Activated T-helper 17 cell treated with anti-CD3 and anti-CD28 coated beads, Interleukin-2, amount 50 U/mL, for 72 hours (primary cell): Measurements from ENCODE around the gene EGLN3. TPM values are rescaled to one million over a fixed set of nuclear protein-coding genes. Genes with fewer than 3 reads are reported as not detected.
A peak's percentile ranks its signal among the peaks of the same experiment; 100 is the strongest.

Experiments used
- ATAC-seq: fragments of 150-1000 bp; cut with Tn5 transposase; replicated peaks from 2 replicates; pipeline ENCODE4 v1.10.0; 2021; ENCODE audit warnings: mild to moderate bottlenecking, moderate library complexity
- H3K27ac Mint-ChIP-seq: one replicate; pipeline ENCODE4 v1.8.0; 2022; ENCODE audit warnings: mixed read lengths
- H3K27me3 Mint-ChIP-seq: one replicate; pipeline ENCODE4 v1.8.0; 2022; ENCODE audit warnings: mixed read lengths
- H3K36me3 Mint-ChIP-seq: one replicate; pipeline ENCODE4 v1.8.0; 2022; ENCODE audit warnings: low read depth, mild to moderate bottlenecking, mixed read lengths
- H3K4me1 Mint-ChIP-seq: one replicate; pipeline ENCODE4 v1.8.0; 2022; ENCODE audit warnings: mixed read lengths
- H3K4me3 Mint-ChIP-seq: one replicate; pipeline ENCODE4 v1.8.0; 2022; ENCODE audit warnings: mild to moderate bottlenecking, mixed read lengths
- H3K9me3 Mint-ChIP-seq: one replicate; pipeline ENCODE4 v1.8.0; 2022; ENCODE audit warnings: mixed read lengths
- total RNA-seq, 2 donors: library from RNA; stranded (reverse); gene quantifications; one replicate each; pipeline ENCODE4 v1.2.3, GENCODE V29; 2022

EGLN3 gene
- total RNA-seq, 2 donors from 2014 or later = 22.7 to 61.4 TPM

GRCh38 chr14:33922125-33922524 lies 28.7 kb downstream of the EGLN3 start:
- ATAC-seq = peak; percentile 89
- no peak overlapping the region for H3K4me3 Mint-ChIP-seq
- peak overlapping the region; percentile 18 for H3K27ac Mint-ChIP-seq
- H3K9me3 Mint-ChIP-seq = no peaks in the 10 kb centered on the region
- peaks cover 5% of the 10 kb centered on the region for H3K4me1 Mint-ChIP-seq
- peaks cover 26% of the 10 kb centered on the region for H3K36me3 Mint-ChIP-seq
- H3K27me3 Mint-ChIP-seq = no peaks in the 10 kb centered on the region

DNA sequence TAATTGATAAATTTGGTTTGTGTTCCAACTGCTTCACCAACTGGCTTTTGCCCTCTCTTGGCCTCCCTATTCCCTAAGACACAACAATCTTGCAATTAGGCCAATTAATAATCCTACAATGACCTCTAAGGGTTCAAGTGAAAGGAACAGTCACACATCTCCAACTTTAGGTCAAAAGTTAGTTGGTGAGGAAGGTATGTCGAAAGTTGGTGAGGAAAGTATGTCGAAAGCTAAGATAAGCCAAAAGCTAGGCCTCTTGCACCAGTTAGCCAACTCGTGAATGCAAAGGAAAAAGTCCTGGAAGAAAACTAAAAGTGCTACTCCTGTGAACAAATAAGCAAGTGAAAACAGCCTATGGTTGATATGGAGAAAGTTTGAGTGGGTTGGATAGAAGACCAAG lies 32.6 kb downstream of the EGLN3 start:
- ATAC-seq = no peak
- no peak overlapping the region for H3K4me3 Mint-ChIP-seq
- peaks cover 5% of the 10 kb centered on the region for H3K4me1 Mint-ChIP-seq

GRCh38 chr14:33917661-33918060 lies 33.2 kb downstream of the EGLN3 start:
- H3K27ac Mint-ChIP-seq = no peak overlapping the region
- ATAC-seq = peak; percentile 31
- no peaks in the 10 kb centered on the region for H3K27me3 Mint-ChIP-seq
- H3K4me1 Mint-ChIP-seq = peaks cover 5% of the 10 kb centered on the region
- H3K4me3 Mint-ChIP-seq = no peak overlapping the region
- H3K36me3 Mint-ChIP-seq = peaks cover 6% of the 10 kb centered on the region
- H3K9me3 Mint-ChIP-seq = no peaks in the 10 kb centered on the region

More for the DNA sequence above, 32.6 kb downstream of the EGLN3 start:
- Mint-ChIP-seq H3K27ac (no peak overlapping the region), H3K9me3 (no peaks in the 10 kb centered on the region), H3K36me3 (peaks cover 6% of the 10 kb centered on the region), H3K27me3 (no peaks in the 10 kb centered on the region)

- no peak for ATAC-seq
- H3K4me1 Mint-ChIP-seq = no peaks in the 10 kb centered on the region
- H3K4me3 Mint-ChIP-seq = no peak overlapping the region
- H3K27me3 Mint-ChIP-seq = no peaks in the 10 kb centered on the region
- H3K27ac Mint-ChIP-seq = peak overlapping the region; percentile 34
- peaks cover 2% of the 10 kb centered on the region for H3K36me3 Mint-ChIP-seq
- no peaks in the 10 kb centered on the region for H3K9me3 Mint-ChIP-seq
Observed at GRCh38 chr14:33916663-33917565, 34.0 kb downstream of the EGLN3 start.

DNA sequence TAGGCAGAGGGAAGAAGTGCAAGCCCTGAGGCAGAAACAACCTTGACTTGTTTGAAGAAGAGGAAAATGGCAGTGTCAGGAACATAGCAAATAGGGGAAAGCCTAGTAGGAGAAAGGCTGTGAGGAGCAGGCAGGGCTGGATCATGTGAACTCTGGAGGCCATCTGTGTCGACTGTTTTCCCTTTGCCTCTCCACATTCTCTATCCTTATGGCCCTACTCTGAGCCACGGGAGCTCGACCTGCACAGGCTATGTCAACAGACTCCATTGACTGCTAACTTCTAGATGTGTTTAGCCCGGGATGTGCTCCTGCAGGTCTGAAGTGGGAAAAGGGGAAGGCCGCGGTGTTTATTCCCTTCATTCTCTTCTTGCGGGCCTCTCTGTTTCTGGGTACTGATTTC lies 35.2 kb downstream of the EGLN3 start:
- no peaks in the 10 kb centered on the region for H3K4me1 Mint-ChIP-seq
- ATAC-seq = no peak
- H3K27ac Mint-ChIP-seq = no peak overlapping the region
- H3K27me3 Mint-ChIP-seq = no peaks in the 10 kb centered on the region
- no peaks in the 10 kb centered on the region for H3K9me3 Mint-ChIP-seq
- no peaks in the 10 kb centered on the region for H3K36me3 Mint-ChIP-seq
- H3K4me3 Mint-ChIP-seq = no peak overlapping the region

GRCh38 chr14:33914676-33915516 lies 36.0 kb downstream of the EGLN3 start:
- no peak overlapping the region for H3K4me3 Mint-ChIP-seq
- H3K27me3 Mint-ChIP-seq = no peaks in the 10 kb centered on the region
- H3K36me3 Mint-ChIP-seq = no peaks in the 10 kb centered on the region
- H3K9me3 Mint-ChIP-seq = no peaks in the 10 kb centered on the region
- peak; percentile 52 for ATAC-seq
- no peaks in the 10 kb centered on the region for H3K4me1 Mint-ChIP-seq
- H3K27ac Mint-ChIP-seq = no peak overlapping the region

GRCh38 chr14:33911046-33911445 lies 39.8 kb downstream of the EGLN3 start:
- no peak overlapping the region for H3K4me3 Mint-ChIP-seq
- H3K27ac Mint-ChIP-seq = no peak overlapping the region
- ATAC-seq = no peak
- H3K4me1 Mint-ChIP-seq = no peaks in the 10 kb centered on the region
- no peaks in the 10 kb centered on the region for H3K36me3 Mint-ChIP-seq
- no peaks in the 10 kb centered on the region for H3K27me3 Mint-ChIP-seq
- no peaks in the 10 kb centered on the region for H3K9me3 Mint-ChIP-seq

- H3K4me1 Mint-ChIP-seq = no peaks in the 10 kb centered on the region
- no peak overlapping the region for H3K4me3 Mint-ChIP-seq
- no peaks in the 10 kb centered on the region for H3K36me3 Mint-ChIP-seq
- no peaks in the 10 kb centered on the region for H3K27me3 Mint-ChIP-seq
- no peak for ATAC-seq
- no peak overlapping the region for H3K27ac Mint-ChIP-seq
- H3K9me3 Mint-ChIP-seq = no peaks in the 10 kb centered on the region
Observed at GRCh38 chr14:33910435-33910834, 40.4 kb downstream of the EGLN3 start.

- no peak for ATAC-seq
- Mint-ChIP-seq H3K27me3 (no peaks in the 10 kb centered on the region), H3K36me3 (no peaks in the 10 kb centered on the region), H3K9me3 (no peaks in the 10 kb centered on the region), H3K4me3 (no peak overlapping the region), H3K27ac (no peak overlapping the region), H3K4me1 (no peaks in the 10 kb centered on the region)
Observed at GRCh38 chr14:33909380-33910084, 41.3 kb downstream of the EGLN3 start.

- Mint-ChIP-seq H3K27me3 (no peaks in the 10 kb centered on the region), H3K9me3 (no peaks in the 10 kb centered on the region), H3K4me3 (no peak overlapping the region), H3K27ac (no peak overlapping the region), H3K36me3 (no peaks in the 10 kb centered on the region), H3K4me1 (no peaks in the 10 kb centered on the region)
- ATAC-seq = no peak
Observed at GRCh38 chr14:33908540-33909223, 42.2 kb downstream of the EGLN3 start.

DNA sequence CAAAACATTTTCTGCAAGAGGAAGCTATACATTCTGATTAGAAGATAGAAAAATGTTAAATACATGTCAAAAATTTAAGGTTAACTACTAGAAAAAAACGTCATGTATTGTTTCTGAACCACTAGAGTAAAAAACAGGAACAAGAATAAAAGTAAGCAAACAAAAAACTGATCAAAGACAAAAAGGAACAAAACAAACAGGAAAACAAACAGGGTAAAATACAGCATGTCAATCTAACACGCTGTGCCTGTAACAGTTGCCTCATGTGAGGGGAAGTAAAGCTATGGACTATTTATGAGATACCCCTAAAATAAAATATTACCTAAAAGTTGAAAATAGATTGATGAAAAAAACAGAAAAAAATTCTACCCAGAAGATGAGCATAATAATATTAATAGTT lies 43.9 kb downstream of the EGLN3 start:
- Mint-ChIP-seq H3K27ac (no peak overlapping the region), H3K9me3 (no peaks in the 10 kb centered on the region), H3K4me3 (no peak overlapping the region), H3K4me1 (no peaks in the 10 kb centered on the region), H3K36me3 (no peaks in the 10 kb centered on the region), H3K27me3 (no peaks in the 10 kb centered on the region)
- ATAC-seq = no peak

DNA sequence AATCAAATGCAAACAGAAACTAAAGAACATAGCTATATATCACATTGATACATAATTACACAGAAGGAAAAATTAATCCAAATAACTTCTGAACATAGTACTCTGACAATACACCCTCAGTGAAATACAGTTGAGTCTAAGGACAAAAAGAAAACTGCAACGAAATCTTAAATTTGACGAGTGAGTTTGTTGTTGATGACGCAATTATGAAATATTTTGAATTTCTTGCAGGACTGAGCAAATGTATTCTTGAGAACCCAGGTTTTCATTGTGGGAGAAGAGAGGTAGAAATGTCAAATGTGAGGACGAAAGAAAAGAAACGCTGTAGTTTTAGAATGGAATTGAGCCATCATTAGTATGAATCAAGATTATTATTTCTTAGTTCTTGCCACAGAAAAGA lies 46.3 kb downstream of the EGLN3 start:
- no peaks in the 10 kb centered on the region for H3K27me3 Mint-ChIP-seq
- H3K27ac Mint-ChIP-seq = no peak overlapping the region
- no peak for ATAC-seq
- no peaks in the 10 kb centered on the region for H3K4me1 Mint-ChIP-seq
- no peaks in the 10 kb centered on the region for H3K36me3 Mint-ChIP-seq
- H3K9me3 Mint-ChIP-seq = no peaks in the 10 kb centered on the region
- no peak overlapping the region for H3K4me3 Mint-ChIP-seq

GRCh38 chr14:33903369-33903768 lies 47.5 kb downstream of the EGLN3 start:
- no peak overlapping the region for H3K27ac Mint-ChIP-seq
- H3K27me3 Mint-ChIP-seq = no peaks in the 10 kb centered on the region
- H3K36me3 Mint-ChIP-seq = no peaks in the 10 kb centered on the region
- ATAC-seq = no peak
- no peaks in the 10 kb centered on the region for H3K4me1 Mint-ChIP-seq
- no peak overlapping the region for H3K4me3 Mint-ChIP-seq
- no peaks in the 10 kb centered on the region for H3K9me3 Mint-ChIP-seq

GRCh38 chr14:33902363-33902762 lies 48.5 kb downstream of the EGLN3 start:
- Mint-ChIP-seq H3K27ac (no peak overlapping the region), H3K9me3 (no peaks in the 10 kb centered on the region), H3K4me3 (no peak overlapping the region), H3K36me3 (no peaks in the 10 kb centered on the region), H3K27me3 (no peaks in the 10 kb centered on the region), H3K4me1 (no peaks in the 10 kb centered on the region)
- no peak for ATAC-seq
